HG03521 (cell line): ENCODE measurements around the gene HPN.
"Not testable (repeated sequence)": the region's sequence is repeated elsewhere in the genome, so short reads cannot be mapped to it uniquely, and the experiment has no call there.

Experiments
- ATAC-seq: cut with Tn5 transposase; IDR thresholded peaks from one replicate; pipeline ENCODE4 v1.9.1; 2021; ENCODE audit warnings: mild to moderate bottlenecking, moderate library complexity; ENCODE audit not compliant: unreplicated experiment

Gene HPN

DNA sequence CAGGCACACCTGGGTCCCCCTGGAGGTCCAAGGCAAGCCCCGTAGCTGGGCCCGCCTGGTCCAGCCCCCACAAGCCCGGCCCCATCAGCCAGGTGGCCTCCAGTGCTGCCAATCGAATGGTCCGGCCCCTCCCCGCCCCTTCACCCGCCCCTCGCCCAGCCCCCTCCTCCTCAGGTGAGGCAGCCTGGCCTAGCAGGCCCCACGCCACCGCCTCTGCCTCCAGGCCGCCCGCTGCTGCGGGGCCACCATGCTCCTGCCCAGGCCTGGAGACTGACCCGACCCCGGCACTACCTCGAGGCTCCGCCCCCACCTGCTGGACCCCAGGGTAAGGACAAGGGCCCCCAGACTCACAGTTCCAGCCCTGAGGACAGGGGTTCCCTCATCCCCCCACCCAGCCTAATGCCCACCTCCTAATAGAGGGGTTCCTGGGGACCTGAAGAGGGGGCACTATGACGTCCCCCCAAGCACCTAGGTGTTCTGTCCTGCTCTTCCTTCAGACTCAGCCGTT is at the start of gene HPN:
Gene HPN (plus strand): TSS at position 174 of the 508 bp plus-strand sequence. CDS start 786 bp downstream, outside the sequence.
- ATAC-seq, result no peak

DNA sequence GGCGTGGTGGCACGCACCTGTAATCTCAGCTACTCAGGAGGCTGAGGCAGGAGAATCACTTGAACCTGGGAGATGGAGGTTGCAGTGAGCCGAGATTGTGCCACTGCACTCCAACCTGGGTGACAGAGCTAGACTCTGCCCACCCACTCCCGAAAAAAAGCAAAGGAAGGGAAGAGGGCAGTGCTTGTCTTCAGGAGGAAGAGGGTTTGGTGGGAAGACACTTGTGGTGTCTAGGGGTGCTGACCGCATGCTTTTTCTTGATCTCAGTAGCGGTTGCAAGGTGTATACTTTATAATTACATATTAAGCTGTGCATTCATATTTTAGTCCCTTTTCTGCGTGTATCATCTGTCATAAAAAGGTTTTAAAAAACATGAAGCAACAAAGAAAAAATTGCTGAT is 48.9 kb upstream of the HPN start:
- not testable (repeated sequence) for ATAC-seq

DNA sequence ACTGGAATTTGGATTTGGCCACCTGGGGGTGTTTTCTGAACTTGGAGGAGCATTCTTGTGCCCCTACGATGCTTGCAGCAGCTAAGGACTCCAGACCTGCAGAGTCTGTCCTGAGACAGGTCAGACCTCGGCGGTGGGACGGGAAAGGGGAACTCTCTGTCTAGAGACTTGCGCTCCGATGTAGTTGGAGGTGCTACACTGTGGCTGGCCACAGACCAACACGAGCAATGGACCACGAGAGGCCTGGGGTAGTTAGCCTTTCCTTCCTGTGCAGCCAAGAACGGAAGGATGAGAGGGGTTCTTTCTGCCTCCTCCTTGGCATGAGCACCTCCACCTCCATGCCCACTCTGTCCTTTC is 47.3 kb upstream of the HPN start:
- ATAC-seq, result no peak

DNA sequence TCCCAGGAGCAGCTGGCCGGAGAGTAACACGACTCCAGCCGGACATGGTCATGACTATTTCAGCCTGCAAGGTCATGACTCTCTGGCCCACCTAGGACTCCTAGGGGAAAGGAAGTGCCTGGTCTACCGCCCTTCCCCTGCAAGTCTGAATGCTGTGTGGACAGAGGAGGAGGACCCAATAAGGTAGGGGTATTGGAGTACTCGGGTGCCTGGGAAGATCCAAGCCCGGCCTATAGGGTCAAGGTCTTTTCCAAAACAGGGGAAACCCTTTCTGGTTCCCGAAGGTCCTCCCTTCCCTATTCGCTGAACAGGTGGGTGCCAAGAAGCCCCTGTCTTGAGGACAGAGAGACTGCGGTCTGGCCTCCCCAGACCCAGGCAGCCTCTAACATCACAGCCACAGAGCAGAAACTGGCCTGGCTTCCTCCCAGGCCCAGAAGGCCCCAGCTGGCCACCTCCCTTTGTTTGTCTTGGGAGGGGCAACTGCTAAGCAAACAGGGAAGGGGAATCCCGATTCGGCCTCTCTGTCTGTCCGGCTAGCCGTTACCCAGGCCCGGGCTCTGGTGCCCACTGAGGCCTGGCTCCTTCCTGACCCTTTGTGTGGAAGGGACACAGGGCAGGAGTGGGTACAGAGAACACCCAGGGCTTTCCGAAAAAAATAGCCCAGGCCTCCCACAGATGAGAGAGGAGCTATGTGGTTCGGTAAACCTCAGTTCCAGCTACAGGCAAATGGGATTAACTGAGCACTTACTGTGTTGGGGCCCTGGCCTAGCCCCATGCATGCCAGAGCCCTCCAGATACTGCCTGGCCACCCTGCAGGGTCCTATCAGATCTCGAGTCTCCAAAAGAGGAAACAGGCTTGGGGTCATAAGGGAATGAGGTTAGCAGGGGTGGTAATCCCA is 46.6 kb upstream of the HPN start:
- no peak for ATAC-seq

DNA sequence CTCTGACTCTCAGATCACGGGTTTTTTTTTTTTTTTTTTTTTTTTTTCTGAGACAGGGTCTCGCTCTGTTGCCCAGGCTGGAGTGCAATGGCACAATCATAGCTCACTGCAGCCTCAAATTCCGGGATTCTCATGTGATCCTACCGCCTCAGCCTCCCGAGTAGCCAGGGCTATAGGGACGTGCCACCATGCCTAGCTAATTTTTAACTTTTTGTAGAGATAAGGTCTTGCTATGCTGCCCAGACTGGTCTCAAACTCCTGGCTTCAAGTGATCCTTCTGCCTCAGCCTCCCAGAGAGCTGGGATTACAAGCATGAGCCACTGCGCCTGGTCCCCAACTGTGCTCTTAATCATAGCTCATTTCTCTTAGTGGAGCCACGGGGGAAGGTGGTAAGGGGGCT is 46.0 kb upstream of the HPN start:
- ATAC-seq, result no peak

DNA sequence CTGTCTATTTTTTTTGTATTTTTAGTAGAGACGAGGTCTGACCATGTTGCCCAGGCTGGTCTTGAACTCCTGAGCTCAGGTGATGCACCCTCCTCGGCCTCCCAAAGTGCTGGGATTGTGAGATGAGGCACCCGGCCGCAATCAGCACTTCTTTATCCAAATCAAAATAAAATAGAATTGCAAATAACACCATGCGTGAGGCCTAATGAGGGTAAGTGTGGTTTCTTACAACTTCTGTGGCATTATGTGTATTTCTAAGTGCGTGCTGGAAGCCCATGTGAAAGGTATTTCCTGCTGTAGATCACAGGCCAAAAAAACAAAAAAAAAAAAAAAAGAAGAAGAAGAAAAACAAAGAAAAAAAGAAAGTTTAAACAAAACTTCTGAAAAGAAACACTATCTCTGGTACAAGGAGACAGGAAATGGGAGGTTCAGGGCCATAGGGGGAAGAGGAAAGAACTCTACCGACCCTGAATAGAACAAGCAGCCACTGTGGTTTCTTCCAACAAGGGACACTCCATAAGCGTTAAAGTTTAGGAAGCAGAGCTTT is 44.4 kb upstream of the HPN start:
- no peak for ATAC-seq

DNA sequence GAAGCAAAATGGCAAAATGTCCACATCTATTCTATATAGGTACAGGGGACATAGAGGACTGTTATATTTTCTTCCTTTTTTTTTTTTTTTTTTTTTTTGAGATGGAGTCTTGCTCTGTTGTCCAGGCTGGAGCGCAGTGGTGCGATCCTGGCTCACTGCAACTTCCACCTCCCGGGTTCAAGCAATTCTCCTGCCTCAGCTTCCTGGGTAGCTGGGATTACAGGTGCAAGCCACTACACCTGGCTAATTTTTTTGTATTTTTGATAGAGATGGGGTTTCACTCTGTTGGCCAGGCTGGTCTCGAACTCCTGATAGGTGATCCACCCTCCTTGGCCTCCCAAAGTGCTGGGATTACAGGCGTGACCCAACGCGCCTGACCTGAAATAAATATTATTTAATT is 43.3 kb upstream of the HPN start:
- ATAC-seq, result not testable (repeated sequence)

DNA sequence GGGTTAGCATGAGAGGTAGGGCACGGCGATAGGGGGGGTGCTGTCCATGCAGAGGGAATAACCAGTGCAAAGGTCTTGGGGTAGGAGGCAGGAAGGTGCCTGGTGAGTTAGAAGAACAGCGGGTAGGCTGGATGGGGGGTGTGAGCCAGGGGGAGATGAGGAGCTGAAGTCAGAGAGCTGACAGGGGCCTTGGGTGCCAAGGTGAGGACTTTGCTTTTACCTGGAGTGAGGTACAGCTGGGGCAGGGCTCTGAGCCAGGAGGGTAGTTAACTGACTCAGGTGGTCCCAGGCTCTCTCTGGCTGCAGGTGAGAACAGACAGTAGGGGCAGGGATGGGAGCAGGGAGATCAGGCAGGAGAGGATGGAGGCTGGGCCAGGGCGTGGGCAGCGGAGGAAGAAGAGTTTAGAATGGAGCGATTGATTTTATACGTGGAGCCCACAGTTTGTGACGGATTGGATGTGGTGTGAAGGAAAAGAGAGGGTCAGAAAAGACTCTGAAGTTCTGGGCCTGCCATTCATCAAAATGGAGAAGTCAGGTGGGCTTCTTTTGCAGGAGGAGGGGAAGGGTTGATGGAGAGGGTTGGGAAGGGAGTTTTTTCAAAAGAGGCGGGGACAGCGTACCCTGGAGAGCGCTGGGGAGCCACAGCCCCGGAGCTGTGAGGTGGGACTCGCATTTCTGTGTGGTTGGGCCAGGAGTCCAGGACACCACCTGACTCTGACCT is 42.6 kb upstream of the HPN start:
- no peak for ATAC-seq

DNA sequence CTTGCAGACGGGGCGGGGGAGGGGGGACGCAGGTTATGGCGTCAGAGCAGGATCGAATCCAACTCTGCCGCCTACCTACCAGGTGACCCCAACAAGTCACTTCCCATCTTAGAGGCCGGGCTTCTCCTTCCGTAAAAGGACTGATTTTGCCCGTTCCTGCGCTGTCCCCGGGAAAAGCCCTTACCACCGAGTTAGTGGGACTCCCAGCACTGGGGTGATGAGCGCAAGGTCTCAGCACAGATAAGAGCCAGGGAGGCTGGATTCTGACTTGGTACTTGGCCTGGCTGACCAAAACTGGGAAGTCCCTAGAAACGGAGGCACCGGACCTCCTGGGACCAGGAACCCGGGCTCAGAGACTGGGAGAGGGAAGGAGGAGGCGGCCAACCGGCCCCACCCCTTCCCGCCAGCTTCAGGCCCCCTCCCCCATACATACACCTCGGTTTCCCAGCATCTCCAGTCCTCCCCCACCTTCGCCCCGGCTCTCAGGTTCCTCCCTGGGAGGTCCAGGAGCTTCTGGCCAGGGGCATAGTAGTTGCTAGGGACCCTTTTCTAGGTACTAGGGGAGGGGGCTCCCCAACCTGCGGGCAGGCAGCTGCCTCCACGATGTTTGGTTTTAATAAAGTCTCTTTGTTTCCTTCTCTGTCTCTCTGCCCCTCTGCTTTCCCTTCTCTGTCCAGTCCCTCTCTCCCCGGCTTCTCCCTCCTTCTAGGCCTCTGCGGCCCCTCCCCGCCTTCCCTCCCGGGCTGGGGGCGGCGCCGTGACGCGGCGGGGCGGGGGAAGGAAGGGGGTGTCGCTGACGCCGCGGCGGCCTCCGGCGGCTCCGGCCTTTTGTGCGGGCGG is 41.8 kb upstream of the HPN start, which contains the start of gene GRAMD1A:
Gene GRAMD1A (plus strand): TSS at position 826 of the 840 bp plus-strand sequence. CDS start 156 bp downstream, outside the sequence.
- peak; percentile 47 for ATAC-seq

DNA sequence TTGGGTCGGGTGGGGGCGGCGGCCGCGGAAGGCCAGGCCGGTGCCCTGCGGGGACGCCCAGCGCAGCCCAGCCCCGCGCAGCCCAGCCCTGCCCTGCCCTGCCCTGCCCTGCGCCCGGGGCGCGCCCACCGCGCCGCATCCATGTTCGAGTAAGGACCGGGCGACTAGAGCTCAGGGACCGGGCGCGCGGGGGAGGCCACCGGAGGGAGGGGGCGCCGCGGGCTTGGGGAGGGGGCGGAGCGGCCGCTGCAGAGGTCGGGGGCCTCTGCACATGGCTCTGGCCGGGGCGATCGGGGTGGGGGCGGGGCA is 41.2 kb upstream of the HPN start:
- no peak for ATAC-seq

DNA sequence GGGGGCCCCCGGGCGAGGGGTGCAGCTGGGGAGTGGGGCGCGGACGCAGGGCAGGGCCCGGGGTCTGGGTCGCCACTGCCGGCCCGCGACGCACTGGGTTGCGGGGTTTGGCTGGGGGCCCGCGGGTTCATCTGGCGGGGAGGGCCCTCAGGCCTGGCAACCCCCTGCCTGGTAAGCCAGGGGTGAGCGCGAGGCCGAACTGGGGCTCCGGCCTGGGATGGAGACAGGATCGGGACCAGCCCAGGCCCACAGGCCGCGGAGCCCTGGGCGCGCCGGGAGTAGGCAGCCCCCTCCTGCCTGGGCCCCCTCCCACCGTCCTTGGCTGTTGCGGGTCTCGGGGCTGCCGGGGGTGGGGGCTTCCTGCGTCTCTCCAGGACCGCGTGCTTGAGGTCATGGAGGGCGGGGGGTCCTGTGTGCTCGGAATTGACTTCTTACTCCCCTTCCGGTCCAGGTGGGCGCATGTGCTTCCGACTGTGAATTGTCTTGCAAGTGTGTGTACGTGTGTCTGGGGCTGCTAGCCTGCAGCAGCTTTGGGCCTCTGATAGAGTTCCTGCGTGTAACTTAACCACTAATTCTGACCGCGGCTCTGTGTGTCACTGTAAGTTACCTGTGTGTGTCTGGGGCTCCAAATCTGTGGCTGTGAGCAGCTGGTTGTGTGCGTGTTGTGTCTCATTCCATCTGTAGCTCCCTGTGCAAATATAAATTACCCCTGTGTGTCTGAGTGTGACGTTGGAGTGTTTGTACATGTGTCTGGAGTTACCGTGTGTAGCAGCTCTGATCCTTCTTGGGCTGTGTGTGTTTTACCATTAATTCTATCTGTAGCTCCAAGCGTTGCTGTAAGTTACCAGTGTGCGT is 40.6 kb upstream of the HPN start:
- ATAC-seq, result no peak

DNA sequence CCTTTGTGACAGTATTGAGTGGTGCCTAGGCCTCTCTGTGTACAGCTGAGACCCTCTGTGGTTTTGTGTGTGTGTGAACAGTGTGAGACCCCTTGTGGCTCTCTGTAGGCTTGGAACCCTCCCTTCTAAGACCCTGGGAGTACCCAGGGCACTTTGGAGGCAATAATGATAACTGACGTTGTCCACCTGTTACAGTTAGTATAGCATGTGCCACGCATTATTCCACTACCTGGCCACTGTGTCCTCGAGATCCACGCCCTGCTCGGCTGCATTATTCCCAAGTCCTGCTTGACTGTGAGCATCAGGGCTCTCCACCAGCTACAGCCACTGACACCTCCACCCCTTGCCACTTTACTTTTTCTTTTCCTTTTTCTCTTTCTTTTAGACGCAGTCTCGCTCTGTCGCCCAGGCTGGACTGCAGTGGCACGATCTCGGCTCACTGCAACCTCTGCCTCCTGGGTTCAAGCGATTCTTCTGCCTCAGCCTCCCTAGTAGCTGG is 39.4 kb upstream of the HPN start:
- ATAC-seq, result no peak

DNA sequence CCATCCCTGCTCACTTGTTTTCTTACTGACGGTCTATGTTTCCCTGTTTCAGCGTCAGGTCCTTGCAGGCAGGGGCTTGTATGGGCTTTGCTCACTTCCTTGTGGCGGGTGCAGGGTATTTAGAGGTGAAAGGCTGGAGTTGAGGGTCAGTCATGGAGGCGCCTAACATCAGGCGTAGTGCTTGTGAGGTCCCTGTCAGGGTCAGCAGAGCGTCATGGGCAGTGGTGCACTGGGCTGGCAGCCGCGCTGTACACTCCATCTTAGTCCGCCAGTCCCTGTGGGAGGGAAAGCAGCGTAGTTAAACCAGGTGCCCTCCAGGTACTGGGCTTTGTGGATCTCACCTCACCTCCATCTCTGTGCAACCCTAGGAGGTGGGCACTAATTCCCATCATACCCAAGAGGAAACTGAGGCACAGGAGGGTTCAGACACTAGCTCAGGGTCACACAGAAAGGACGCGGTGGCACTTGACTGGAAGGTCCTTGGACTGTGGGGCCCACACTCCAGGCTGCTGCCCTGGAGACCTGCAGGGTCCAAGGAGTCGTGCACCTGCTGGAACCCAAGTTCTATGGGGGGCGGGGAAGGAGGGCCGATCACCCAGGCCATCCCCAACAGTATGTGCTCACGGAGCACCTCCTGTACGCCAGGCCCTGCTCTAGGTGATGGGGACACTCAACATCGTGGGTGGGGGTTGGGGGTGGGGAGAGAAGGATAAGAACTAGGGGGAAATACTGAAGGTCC is 36.8 kb upstream of the HPN start:
- ATAC-seq, result no peak

DNA sequence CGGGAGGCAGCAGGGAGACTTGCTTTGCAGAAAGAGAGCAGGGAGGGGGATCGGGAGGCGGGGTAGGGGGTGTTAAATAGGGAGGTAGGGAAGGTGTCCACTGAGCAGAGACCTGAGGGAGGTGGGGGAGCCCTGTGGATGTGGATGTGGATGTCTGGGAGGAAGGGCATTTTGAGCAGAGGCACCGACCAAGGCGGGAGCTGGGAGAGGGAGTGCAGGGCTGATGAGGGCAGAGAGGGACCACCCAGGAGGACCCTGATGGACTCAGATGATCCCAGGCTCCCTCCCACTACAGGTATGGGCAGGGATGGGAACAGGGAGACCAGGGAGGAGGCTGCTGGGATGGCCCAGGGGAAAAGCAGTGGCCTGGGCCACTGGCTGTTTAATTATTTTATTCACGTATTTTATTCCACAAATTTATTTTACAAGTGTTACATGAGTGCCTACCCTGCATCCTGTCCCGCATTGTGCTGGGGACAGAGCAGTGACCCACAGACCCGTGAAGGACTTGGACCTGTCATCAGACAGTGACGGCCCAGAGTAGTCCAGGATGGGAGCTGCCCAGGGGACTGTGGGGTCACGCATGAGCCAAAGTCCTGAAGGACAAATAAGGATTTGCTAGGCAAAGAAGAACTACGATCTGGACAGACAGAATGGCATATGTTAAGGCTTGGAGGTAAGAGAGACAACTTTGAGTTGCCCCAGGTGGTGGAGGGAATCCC is 36.1 kb upstream of the HPN start:
- ATAC-seq, result no peak

DNA sequence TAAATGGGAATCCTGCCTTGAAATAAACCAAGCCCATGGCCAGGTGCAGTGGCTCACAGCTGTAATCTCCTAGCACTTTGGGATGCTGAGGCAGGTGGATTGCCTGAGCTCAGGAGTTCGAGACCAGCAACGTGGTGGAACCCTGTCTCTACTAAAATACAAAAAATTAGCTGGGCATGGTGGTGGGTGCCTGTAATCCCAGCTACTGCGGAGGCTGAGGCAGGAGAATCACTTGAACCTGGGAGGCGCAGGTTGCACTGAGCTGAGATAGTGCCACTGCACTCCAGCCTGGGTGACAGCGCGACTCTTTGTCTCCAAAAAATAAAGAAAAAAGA is 35.5 kb upstream of the HPN start:
- not testable (repeated sequence) for ATAC-seq

DNA sequence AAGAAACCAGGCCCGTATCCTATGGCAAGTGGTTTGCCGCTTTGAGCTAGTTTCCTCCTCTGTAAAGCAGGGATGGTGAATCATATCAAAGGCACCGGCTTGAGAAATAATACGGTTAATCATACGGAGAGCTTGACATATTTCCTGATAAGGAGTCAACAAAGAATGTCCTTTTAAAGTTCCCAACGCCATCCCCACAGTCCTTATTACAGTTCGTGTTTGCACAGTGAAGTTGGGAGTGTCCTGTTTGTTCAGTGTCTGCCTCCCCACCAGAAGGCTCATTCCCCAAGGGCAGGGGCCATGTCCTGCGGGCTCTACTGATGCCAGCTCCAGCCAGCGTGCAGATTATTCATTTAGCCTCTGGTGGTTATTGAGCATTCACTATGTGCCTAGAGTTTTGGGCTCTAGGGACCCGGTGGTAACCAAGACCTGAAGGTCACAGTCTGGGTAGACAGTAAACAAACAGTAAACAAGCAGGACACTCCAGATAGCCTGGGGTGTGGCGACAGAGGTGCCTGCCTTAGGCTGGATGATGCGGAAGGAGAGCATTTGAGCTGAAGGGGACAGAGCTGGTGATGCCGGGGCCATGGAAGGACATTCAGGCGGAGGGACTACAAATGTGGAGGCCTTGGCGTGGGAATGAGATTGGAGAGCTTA is 35.1 kb upstream of the HPN start:
- ATAC-seq, result no peak

DNA sequence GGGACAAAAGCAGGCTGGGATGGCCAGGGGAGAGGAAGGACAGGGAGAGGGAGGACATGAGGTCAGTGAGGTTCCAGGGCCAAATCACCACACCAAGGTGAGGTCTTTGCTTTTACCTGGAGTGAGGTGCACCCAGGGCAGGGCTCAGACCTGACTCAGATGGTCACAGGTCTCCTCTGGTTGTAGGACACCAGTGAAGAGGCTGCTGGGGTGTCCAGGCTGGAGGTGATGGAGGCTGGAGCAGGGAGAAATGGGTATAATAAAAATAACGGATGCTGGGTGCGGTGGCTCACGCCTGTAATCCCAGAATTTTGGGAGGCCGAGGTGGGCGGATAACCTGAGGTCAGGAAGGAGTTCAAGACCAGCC is 34.5 kb upstream of the HPN start:
- ATAC-seq, result no peak

DNA sequence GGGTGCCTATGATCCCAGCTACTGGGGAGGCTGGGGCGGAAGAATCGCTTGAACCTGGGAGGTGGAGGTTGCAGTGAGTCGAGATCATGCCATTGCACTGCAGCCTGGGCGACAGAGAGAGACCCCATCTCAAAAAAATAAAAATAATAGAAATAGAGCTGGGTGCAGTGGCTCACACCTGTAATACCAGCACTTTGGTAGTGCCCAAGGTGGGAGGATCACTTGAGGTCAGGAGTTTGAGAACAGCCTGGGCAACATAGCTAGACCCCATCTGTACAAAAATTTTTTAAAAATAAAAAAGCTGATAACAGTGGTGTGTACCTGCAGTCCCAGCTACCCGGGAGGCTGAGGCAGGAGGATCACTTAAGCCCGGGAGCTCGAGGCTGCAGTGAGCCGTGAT is 34.1 kb upstream of the HPN start:
- ATAC-seq, result not testable (repeated sequence)
